NCI-H1048 (cell line): Measurements from ENCODE around the gene DCAF15.
"Not testable (repeated sequence)": the region's sequence is repeated elsewhere in the genome, so short reads cannot be mapped to it uniquely, and the experiment has no call there.

Experiments used
- DNase-seq: peaks from one replicate; lab custom pipeline; 2025; lab: John Stamatoyannopoulos, UW

The DCAF15 gene

GRCh38 chr19:13952154-13952930 is at the start of gene DCAF15:
TSS of gene DCAF15 (plus strand) at chr19:13952509. CDS start at chr19:13952513, 4 bp downstream.
- DNase-seq = peak; percentile 94

GRCh38 chr19:13902993-13903555 is 49.2 kb upstream of the DCAF15 start:
- DNase-seq = no peak

- DNase-seq = peak; percentile 90
Measured at GRCh38 chr19:13905634-13906520, 46.4 kb upstream of the DCAF15 start, which contains the start of the genes BRME1 and CC2D1A. TSS of gene BRME1 (minus strand) at chr19:13906117. CDS start at chr19:13904892, 1,225 bp downstream. TSS of gene CC2D1A (plus strand) at chr19:13906201. CDS start at chr19:13906442, 241 bp downstream.

GRCh38 chr19:13906521-13906904 is 45.8 kb upstream of the DCAF15 start:
- no peak for DNase-seq

GRCh38 chr19:13906910-13907309 is 45.4 kb upstream of the DCAF15 start:
- no peak for DNase-seq

GRCh38 chr19:13908674-13909073 is 43.6 kb upstream of the DCAF15 start:
- no peak for DNase-seq

GRCh38 chr19:13909430-13909829 is 42.9 kb upstream of the DCAF15 start:
- no peak for DNase-seq

GRCh38 chr19:13913352-13913751 is 39.0 kb upstream of the DCAF15 start:
- DNase-seq = no peak

GRCh38 chr19:13914777-13915176 is 37.5 kb upstream of the DCAF15 start:
- DNase-seq = no peak

- no peak for DNase-seq
Measured at GRCh38 chr19:13917888-13918406, 34.4 kb upstream of the DCAF15 start.

- no peak for DNase-seq
Measured at GRCh38 chr19:13918726-13919411, 33.4 kb upstream of the DCAF15 start.

GRCh38 chr19:13920524-13920923 is 31.8 kb upstream of the DCAF15 start:
- DNase-seq = no peak

- no peak for DNase-seq
Measured at GRCh38 chr19:13920940-13921747, 31.2 kb upstream of the DCAF15 start.

GRCh38 chr19:13922118-13922517 is 30.2 kb upstream of the DCAF15 start:
- not testable (repeated sequence) for DNase-seq

- DNase-seq = no peak
Measured at GRCh38 chr19:13923194-13923987, 28.9 kb upstream of the DCAF15 start.

GRCh38 chr19:13926010-13926409 is 26.3 kb upstream of the DCAF15 start:
- DNase-seq = no peak

- no peak for DNase-seq
Measured at GRCh38 chr19:13926715-13927114, 25.6 kb upstream of the DCAF15 start.

- DNase-seq = no peak
Measured at GRCh38 chr19:13929340-13929739, 23.0 kb upstream of the DCAF15 start.

GRCh38 chr19:13929956-13930355 is 22.4 kb upstream of the DCAF15 start:
- DNase-seq = no peak

- DNase-seq = no peak
Measured at GRCh38 chr19:13930402-13930801, 21.9 kb upstream of the DCAF15 start.
